ENCODE results near the gene KLC1.

DNA sequence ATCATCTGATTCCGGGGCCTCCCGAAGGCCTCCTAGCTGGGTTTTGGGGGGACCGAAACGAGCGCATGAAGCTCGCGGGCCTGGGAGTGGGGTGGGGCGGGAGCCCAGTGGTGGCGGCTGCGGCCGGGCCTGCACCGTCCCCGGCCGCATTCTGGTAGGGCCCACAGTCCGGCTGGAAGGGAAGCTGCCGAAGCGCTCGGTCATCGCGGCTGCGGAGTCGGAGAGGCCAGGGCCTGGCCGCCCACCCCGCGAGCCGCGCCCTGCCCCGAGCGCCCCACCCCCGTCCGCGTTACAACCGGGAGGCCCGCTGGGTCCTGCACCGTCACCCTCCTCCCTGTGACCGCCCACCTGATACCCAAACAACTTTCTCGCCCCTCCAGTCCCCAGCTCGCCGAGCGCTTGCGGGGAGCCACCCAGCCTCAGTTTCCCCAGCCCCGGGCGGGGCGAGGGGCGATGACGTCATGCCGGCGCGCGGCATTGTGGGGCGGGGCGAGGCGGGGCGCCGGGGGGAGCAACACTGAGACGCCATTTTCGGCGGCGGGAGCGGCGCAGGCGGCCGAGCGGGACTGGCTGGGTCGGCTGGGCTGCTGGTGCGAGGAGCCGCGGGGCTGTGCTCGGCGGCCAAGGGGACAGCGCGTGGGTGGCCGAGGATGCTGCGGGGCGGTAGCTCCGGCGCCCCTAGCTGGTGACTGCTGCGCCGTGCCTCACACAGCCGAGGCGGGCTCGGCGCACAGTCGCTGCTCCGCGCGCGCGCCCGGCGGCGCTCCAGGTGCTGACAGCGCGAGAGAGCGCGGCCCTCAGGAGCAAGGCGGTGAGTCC is at the start of gene KLC1:
- TF ChIP-seq, protein P1, sequence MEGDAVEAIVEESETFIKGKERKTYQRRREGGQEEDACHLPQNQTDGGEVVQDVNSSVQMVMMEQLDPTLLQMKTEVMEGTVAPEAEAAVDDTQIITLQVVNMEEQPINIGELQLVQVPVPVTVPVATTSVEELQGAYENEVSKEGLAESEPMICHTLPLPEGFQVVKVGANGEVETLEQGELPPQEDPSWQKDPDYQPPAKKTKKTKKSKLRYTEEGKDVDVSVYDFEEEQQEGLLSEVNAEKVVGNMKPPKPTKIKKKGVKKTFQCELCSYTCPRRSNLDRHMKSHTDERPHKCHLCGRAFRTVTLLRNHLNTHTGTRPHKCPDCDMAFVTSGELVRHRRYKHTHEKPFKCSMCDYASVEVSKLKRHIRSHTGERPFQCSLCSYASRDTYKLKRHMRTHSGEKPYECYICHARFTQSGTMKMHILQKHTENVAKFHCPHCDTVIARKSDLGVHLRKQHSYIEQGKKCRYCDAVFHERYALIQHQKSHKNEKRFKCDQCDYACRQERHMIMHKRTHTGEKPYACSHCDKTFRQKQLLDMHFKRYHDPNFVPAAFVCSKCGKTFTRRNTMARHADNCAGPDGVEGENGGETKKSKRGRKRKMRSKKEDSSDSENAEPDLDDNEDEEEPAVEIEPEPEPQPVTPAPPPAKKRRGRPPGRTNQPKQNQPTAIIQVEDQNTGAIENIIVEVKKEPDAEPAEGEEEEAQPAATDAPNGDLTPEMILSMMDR (IDR thresholded peaks at IDR 0.05), result no peak
- TF ChIP-seq EP300 (IDR thresholded peaks at IDR 0.05) (no peak), POLR2A (IDR thresholded peaks at IDR 0.05) (peak in 1 of 2 donors; percentile 81)
